Stimulated activated CD8-positive, alpha-beta memory T cell treated with anti-CD3 and anti-CD28 coated beads, Interleukin-12 subunit alpha, Interleukin-12 subunit beta, amount 100 ng/mL, for 24 hours (primary cell): ENCODE data around the gene ADGRG3.

Source experiments
- DNase-seq: peaks from one replicate; pipeline ENCODE4 v3.0.0-alpha.2; 2020; ENCODE audit errors: extremely low read depth

ADGRG3 gene

DNA sequence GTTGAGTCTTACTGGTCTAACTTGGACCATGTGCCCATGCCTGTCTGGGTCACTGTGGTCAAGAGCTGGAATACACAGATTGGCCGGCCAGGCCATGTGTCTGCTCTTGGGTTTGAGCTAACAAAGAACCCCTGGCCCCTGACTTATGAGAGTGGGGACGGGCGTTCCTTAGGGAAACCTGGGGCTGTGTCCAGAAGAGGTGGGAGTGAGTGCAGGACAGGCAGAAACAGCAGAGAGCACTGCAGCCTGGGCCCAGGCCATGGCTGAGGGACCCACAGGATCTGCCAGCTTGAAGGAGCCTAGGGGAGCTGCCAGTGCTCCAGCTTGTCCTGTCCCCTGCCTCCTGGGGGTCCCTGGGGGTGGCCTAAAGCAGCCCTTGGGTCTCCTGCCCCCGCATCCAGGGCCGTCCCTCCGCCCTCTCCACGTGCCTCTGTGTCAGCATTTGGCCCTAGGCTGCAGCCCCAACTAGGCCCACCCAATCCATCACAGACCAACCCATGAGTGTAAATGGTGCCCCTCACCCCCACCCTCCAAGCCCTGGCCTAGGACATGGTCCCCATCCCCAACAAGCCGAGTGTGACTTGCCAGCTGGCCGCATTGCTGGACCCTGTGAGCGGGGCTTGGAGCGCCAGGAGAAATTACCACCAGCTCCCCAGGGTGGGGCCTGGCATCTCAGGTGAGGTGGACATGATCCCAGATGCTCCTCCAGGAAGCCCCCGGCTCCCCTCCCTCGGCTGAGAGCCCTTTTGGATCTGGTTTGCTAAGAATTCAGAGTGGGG lies 14.0 kb downstream of the ADGRG3 start:
- DNase-seq: no peak

DNA sequence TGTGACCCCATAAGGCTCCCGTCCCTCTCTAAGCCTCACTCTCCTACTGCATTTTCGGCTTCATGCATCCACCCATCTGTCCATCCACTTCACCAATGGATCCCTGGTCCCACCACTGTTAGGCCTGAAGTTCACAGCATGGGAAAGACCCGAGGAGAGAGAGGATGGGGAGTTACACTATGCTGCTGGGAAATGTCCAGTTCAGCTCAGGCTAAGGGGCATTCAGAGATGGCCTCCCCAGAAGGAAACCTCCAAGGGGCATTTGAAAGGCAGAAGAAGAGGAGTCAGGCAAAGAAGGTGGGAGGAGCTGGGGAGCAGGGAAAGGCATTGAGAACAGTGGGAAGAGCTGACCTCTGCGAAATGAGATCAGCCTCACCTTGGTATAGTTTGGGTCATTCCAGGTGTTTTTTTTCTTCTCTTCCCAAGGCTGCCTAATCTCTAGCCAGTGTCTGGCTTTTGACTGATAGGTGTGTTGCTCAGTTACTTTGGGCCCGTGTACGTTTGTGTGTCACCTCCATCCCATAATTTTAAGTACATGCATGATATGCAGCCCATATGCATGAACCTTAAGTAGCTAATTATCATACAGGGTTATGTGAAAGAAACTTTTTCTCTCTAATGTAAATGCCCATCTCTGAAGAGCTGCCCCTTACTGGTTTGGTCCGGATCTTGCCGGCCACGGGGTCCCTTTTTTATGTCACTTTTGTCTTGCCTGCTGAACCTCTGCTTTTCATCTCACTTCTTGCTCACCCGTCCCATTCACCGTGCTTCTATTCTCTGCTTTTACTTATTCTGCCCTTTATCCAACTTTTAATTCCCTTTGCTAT lies 14.9 kb downstream of the ADGRG3 start:
- no peak for DNase-seq

DNA sequence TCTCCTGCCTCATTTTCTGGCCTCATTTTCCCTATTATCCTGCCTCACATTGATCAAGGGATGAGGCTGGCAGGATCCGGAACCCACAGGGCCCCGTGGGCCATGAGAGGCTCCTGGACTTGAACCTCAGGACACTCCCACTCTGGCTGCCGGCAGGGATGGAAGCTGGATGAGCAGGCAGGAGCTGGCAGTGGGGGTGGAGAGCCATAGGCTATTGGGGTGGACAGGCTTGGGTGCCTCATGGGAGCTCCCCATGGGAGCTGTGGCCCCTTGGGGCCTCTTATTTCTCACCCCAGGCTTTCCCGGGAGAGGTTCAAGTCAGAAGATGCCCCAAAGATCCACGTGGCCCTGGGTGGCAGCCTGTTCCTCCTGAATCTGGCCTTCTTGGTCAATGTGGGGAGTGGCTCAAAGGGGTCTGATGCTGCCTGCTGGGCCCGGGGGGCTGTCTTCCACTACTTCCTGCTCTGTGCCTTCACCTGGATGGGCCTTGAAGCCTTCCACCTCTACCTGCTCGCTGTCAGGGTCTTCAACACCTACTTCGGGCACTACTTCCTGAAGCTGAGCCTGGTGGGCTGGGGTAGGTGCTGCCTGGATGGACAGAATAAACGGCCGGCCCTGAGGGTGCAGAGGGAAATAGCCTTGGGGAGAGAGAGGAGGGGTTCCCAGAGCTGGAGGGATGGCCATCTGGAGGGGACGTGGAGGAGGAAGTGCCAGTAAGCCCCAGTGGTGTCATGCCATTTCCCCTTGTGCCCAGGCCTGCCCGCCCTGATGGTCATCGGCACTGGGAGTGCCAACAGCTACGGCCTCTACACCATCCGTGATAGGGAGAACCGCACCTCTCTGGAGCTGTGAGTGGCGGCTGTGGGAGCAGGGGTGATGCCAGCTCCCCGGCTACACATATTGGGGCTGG lies 15.8 kb downstream of the ADGRG3 start:
- DNase-seq: no peak

DNA sequence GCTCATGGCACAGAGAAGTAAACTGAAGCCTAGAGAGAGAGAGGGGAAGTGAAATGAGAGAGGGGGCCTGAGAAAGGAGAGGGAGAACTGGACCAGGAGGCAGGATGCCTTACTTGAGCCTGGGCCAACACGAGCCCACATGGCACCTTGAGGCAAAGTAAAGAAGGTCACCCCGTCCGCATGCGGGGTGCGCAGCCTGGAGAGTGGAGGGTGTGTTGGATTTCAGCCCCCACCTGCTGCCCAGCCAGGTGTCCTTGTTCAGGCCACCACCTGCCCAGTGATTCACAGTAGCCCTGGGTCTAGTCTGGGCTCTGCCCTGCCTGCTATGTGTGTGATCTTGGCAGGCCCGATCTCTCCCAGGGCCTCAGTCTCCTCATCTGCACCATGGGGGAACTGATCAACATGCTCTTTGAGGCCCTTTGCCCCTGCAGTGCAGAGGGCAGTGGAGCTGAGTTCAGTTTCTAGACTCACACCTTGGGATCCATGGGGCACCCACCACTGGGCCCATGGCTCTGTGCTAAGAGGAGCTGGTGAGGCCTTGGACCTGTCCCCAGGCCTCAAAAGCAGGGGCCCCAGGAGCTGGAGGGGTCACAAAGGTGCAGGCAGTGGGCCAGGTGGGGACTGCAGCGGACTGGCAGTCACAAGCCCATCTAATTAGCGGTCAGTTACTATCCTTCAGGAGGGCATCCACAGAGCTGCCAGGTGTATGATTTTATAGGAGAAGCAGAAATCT lies 16.7 kb downstream of the ADGRG3 start:
- no peak for DNase-seq

DNA sequence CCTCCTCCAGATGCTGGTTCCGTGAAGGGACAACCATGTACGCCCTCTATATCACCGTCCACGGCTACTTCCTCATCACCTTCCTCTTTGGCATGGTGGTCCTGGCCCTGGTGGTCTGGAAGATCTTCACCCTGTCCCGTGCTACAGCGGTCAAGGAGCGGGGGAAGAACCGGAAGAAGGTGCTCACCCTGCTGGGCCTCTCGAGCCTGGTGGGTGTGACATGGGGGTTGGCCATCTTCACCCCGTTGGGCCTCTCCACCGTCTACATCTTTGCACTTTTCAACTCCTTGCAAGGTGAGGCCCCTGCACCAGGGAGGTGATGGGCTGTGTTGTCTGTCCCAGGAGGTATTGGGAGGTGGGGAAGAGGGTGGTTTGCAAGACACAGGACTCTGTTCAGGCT lies 17.5 kb downstream of the ADGRG3 start:
- no peak for DNase-seq

DNA sequence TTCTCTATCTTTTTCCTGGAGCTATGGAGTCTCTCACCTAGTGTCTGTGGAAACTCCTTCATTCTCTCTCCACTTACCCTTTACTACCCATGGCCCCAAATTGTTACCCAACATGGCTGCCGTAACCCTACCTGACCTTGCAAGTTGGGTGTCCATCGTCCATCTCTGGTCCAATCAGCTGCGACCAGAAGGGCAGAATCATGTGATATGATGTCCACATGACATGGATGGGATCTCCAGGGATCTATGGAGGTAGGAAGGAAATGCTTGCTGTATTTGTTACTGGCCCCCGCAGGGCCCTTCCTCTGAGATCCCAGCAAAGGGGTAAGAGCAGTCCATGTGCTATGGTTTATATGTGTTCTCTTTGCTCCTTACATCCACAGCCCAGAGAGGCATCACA lies 18.5 kb downstream of the ADGRG3 start:
- DNase-seq: no peak

DNA sequence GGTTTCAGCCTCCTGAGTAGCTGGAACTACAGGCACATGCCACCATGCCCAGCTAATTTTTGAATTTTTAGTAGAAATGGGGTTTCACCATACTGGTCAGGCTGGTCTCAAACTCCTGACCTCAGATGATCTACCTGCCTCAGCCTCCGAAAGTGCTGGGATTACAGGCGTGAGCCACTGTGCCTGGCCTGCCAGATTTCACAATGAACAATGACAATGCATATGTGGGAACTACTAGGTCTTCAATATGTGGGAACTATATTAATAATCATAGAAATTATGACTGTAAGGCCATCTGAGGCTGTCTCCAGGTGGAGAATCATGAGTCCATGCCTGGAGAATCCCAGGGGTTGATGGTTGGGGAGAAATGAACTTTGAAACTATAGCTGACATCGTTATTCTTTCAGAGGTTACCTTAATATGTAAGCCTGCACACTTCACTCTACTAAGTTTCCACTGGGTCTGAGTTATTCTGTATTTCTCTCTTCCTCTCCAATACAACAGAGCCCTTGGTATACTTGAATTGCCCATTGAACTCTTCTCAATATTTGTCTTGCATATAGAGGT lies 19.3 kb downstream of the ADGRG3 start:
- DNase-seq: no peak

DNA sequence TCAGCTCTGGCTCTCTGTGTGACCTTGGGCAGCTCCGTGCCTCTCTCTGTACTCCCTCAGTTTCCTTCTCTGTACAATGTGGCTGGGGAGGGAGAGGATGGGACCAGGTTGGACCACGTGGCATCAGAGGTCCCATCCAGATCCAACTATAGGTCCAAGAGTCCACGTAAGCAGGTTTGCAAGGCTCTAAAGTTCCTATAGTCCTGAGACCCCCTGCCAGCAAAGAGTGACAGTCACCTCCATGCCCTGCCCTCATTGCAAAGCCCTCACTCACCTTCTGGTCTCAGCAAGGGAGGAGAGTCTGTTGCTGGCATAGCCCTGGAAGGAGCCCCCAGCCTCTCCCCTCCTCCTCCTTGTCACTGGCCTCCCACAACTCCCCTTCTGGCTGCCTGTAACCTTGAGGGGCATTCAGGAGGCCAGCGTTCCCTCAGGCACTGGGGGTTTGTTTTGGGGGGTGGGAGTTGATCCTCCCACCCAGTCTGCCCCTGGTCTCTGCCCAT lies 20.4 kb downstream of the ADGRG3 start:
- DNase-seq: no peak

DNA sequence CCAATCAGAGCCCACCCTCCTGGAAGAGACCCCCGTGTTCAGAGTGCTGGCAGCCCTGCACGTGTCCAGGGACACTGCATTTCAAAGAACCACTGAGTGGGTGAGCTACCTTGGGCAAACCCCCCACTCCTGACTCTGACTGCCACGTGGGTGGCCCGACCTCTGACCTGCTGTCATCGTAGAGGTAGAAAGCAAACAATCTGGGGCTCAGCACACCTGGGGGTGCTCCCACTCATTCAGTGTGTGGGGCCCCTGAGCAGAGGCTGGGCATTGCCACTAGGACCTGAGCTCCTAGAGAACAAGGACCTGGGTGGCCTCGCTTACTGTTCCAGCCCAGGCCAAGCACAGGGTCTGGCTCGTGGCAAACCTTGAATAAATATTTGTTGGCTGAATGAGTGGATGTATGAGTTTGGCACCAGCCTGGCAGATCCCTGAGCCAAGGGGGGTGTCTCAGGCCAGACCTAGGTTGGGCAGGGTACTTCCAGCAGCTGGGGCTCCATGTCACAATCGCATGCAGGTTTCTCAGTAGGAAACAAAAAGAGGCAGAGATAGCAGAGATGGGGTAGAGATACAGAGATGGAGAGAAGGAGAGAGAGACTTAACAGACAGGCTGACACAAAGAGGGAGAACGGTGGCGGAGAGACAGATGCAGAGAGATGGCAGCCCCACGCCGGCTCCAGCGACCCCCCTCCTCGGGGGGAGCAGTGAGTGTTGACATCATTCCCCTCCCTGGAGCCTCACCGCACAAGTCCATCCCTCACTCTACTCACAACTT lies 21.1 kb downstream of the ADGRG3 start:
- no peak for DNase-seq

DNA sequence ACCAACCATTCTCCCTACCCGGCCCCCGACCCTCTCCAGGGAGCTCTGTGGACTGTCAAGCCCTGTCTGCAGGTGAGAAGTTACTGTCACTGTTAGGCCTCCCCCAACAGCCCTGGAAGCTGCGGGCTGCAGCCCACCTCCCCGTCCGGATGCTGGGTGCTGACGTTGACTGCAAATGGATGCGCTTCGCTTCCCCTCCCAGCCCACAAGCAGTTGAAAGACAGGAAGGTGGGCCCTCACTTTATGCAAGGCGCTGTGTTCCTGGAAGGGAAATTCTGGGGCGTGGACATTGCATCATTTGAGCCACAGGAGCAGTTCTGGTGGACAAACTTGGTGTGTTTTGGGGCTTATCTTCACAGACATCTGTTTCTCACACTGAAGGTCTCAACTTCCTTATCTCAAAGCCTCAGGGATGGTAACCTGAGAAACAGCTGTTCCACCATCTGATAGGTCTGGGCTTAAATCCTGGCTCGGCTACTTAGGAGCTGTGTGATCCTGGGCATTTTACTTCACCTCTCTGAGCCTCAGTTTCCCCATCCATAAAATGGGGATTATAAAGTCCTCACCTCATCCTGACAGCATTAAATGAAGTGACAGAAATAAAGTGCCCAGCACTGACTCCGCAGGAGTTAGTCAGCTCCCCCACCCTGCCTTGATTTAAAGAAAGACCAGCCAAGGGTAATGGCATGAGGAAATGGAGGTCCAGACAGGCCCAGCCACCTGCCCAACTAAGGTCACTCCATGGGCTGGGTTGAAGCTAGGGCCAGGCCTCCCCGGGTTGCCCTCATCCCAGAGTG lies 21.9 kb downstream of the ADGRG3 start:
- no peak for DNase-seq

DNA sequence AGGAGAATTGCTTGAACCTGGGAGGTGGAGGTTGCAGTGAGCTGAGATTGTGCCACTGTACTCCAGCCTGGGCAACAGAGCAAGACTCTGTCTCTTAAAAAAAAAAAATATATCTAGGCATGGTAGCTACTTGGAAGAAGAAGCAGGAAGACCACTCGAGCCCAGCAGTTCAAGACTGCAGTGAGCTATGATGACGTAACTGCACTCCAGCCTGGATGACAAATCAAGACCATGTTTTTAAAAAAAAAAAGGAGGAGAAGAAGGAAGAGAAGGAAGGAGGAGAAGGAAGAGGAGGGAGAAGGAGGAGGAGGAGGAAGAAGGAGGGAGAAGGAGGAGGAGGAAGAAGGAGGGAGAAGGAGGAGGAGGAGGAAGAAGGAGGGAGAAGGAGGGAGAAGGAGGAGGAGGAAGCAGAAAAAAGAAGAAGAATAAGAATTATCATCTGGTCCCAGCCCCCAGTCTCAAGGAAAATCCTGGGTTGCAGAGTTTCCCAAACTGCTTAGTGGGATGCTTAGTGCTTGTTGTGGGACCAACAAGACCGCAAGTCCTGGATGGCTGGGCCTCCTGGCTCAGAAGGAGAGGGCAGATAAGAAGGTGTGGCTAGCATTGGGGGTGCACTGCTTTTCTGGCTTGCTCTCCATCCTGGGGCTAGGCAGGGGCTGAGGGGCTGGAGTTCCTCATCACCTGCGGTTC lies 22.8 kb downstream of the ADGRG3 start:
- no peak for DNase-seq

DNA sequence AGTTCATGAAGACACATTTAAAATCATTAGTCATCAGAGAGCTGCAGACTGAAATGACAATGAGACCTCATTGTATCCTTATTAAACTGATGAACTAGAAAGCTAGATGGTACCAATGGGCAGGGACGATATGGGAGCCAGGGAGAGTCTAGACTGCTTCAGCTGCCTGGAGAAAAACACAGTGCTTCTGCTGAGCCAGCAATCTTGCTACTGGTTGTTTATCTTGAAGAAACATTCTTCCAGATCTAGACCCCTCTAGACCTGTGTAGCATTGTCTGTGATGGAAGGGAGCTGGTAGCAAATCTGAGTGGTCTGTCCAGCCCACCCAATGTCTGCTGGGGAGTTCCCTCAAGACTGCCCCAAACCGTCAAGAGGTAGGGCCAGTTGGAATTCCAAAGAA lies 24.5 kb downstream of the ADGRG3 start:
- no peak for DNase-seq

DNA sequence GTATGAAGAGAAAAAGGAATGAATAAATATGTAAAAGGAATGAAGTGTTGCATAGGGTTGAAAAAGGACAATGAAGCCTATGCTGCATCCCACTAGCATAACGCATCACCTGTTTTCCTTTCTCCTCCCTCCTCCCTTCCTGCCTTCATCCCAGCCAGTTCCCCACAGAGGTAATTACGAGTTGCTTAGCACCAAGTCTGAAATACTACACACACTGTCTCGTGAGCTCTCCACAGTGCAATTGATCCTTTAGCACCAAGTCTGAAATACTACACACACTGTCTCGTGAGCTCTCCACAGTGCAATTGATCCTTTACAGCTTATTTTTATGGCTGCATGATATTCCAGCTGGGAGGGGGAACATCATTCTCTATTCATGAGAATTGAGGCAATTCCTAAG lies 25.4 kb downstream of the ADGRG3 start:
- no peak for DNase-seq

DNA sequence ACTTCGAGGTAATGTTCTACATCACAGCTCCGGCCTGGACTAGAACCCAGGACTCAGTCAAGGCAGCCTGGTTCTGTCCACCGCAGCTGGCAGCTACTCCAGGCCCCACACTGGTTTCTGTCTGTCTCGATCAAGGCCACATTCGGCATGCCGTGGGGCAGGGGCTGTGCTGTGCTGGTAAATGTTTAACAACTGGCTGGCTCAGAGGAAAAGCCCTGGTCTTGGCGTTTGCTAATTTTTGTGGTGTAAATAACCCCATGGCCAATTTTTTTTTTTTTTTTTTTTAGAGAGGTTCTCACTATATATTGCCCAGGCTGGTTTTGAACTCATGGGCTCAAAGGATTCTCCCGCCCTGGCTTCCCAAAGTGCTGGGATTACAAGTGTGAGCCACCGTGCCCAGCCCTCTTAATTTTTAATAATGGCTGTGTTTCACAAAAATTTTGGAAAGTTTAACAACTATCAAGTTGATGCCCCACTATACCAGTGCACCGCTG lies 26.2 kb downstream of the ADGRG3 start:
- no peak for DNase-seq

DNA sequence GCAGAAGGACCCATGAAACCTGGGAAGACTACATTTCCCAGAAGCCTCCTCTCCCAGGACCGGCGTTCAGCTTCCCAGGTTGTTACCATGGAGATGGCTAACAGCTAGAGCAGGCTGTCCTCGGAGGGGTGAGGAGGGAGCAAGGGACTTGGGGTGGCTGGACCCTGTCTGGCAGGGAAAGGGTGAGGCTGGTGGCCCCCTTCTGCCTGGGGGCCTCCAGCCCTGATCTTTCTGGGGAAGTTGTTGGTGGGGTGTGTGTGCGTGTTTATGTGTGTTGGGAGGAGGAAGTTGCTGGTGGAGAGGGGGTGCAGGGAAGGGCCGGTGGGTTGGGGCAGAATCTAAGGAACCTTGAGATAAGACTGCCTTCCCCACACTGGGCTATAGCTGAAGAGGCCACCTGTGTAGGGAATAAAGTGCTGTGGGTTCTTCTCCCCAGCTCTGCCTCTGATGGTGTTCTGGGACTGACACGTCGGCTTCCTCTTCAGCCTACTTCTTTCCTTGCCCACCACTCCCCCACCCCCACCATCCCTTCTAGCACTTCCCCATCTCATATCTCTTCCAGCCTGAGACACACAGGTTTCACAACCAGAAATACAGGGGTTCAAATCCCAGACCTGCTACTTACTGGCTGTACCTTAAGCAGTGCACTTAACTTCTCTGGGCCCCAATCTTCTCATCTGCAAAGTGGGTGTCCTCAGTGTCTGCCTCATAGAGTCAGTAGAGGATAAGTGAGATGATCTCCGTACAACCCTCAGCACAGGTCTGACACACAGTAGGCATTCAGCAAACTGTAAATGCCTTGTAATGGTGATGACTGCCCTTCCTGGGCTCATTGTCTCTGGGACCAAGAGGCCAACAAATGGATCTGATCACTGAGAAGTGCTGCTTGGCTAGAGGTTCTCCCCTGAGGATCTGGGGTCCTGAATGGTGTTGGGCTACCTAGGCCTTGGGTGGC lies 26.9 kb downstream of the ADGRG3 start, which contains the start of gene DRC7:
TSS of gene DRC7 (plus strand) at position 82 of the 955 bp plus-strand sequence. CDS start 3,144 bp downstream, outside the sequence.
- DNase-seq: no peak

DNA sequence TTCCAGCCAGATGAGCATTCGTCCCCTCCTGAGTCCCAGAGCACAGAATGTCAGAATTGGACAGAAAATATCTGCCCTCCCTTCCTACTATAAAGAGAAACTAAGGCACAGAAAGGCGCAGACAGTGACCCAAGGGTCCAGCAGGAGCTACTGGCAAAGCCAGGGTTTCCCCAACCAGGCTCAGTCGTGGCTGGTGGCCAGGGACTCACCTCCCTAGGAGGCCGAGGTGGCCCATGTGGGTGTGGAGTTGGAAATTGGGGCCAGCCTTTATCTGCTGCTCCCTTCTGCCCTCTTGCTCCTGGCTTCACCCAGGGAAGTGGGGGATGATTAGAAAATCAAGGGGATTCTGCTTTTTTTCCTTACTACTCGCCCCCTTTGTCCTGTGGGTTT lies 27.6 kb downstream of the ADGRG3 start:
- no peak for DNase-seq

DNA sequence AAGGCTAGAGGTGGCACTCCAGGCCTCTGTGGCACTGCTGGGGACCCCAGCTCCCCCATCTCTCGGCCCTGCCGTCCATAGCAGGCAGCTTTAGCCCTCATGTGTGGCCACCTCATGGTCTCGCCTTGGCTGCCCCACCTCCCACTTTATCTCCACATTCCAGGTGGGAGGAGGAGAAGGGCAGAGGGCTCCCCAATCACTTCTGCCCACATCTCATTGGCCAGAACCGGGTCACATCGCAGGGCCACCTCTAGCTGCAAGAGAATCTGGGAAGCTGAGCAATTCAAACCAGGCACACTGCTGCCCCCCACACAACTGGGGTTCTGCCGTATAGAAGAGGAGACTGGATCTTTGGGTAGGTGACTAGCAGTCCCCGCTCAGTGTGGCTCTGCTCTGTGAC lies 28.1 kb downstream of the ADGRG3 start:
- no peak for DNase-seq
